K562 treated with DMSO at 1 percent for 48 hours (cell line): ENCODE results near the gene F13B. TPM values are rescaled to one million over a fixed set of nuclear protein-coding genes. Genes with fewer than 3 reads are reported as not detected.

Experiments used
- total RNA-seq: library from RNA; unstranded; fragments of 300-600 nt; gene quantifications from 2 replicates; pipeline ENCODE4 v1.2.3, GENCODE V29; 2022; ENCODE audit warnings: low replicate concordance; ENCODE audit errors: extremely low read depth

Gene F13B
- total RNA-seq = not detected in 2 replicates

GRCh38 chr1:197066719-197067456 lies at the start of gene F13B:
Gene F13B, minus strand, starts transcription at chr1:197067260. Its CDS starts 37 bp downstream, at chr1:197067223.

Other genes with a start within 250 kb of the F13B start
- gene CFHR1, start 247.5 kb downstream of the F13B start, total RNA-seq = not detected in 2 replicates
- gene CFHR4, start 179.2 kb downstream of the F13B start, total RNA-seq = not detected in 2 replicates
- not detected in 2 replicates for gene CFHR2, start 123.5 kb downstream of the F13B start, total RNA-seq
- gene CFHR5, start 89.7 kb downstream of the F13B start, total RNA-seq = not detected in 2 replicates
- gene ASPM, start 79.4 kb upstream of the F13B start, total RNA-seq = not detected in 2 replicates
- not detected in 2 replicates for gene ZBTB41, start 134.0 kb upstream of the F13B start, total RNA-seq
- gene CRB1, start 201.0 kb upstream of the F13B start, total RNA-seq = not detected in 2 replicates